GM21723 (cell line): ENCODE results near the gene ITGA3.

Experiments
- ATAC-seq: cut with Tn5 transposase; IDR thresholded peaks from one replicate; pipeline ENCODE4 v1.9.1; 2021; ENCODE audit warnings: mild to moderate bottlenecking, moderate library complexity; ENCODE audit not compliant: unreplicated experiment

ITGA3 gene

DNA sequence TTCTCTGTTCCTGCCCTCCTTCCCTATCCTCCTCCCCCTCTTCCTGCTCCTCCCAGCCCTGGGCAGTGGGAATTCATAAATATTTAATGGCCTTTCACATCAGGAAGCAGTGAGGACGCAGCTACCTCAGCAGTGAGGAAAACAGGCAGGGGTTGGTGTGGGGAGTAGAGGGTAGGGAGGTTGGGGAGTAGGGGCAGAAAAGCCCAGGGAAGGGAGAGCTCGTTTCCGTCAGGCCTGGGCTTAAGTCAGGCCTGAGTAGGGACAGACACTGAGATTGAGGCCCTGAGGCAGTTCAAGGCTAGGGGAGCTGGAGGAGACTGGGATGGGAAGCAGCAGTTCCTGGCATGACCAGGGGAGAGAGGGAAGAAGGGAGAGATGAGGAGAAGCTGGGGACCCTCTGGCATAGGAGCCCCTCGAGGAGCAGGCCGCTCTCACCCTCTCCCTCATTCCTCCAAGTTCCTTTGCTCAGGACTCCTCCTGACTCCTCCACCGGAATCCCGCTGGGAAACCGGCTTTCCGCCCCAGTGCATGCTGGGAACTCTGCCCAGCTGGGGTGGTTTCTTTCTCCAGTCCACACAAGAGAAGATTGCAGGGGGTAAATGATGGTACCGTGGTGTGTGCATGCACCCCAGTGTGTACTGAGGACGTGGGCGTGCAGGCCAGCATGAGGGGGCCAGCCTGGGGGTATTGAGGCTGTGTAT, 67.9 kb downstream of the ITGA3 start:
- no peak for ATAC-seq

DNA sequence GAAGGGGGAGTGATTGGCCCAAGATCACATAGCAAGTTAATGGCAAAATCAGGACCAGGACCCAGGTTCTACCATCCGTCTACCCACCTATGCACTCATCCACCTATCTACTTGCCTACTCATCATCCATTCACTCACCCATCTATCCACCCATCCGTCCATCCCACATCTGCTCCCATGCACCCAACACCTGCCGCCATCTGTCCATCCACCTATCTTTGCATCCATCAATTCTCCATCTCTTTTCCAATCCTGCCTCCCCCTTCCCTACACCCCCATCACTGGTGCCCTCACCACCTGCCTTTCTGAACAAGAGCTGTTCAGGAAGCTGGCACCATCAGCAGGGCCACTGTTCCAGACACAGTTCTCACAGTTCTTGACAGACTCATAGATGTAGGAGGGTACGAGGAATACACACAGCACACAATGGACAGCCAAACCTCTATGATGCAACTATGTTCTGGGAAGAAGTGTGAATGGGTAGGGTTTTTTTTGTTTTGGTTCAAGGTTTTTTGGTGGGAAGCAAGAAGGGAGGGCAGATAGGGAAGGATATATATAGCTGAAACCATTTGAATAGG, 69.6 kb downstream of the ITGA3 start:
- no peak for ATAC-seq

DNA sequence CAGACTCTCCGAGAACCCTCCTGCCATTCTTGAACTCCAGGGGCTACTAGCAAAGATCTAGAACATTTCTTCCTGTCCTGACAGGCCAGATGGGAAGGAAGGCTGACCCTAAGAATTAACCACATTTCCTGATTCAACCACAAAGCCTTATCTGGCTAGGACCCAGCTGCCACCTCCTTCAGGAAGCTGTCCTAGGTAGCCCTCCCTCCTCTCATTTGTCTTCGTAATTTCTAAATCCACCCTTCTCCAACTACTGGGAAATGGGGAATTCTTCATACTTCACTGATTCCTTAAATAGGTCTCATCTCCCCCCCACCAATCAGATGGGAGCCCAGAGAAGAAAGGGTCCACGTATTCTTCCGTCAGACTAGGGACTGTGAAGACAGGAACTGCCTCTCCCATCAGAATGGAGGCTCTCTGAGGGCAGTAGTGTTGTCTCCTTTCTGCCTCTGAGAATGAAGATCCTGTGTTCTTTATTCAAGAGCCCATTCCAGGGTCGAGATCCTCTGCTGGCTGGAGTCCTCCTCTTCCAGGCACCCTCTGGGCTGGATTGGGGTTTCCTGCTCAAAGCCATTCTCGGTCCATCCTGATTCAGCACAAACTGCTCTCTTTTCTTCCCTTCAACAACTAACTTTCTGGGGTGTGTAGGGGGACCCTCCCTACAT, 71.9 kb downstream of the ITGA3 start:
- no peak for ATAC-seq

DNA sequence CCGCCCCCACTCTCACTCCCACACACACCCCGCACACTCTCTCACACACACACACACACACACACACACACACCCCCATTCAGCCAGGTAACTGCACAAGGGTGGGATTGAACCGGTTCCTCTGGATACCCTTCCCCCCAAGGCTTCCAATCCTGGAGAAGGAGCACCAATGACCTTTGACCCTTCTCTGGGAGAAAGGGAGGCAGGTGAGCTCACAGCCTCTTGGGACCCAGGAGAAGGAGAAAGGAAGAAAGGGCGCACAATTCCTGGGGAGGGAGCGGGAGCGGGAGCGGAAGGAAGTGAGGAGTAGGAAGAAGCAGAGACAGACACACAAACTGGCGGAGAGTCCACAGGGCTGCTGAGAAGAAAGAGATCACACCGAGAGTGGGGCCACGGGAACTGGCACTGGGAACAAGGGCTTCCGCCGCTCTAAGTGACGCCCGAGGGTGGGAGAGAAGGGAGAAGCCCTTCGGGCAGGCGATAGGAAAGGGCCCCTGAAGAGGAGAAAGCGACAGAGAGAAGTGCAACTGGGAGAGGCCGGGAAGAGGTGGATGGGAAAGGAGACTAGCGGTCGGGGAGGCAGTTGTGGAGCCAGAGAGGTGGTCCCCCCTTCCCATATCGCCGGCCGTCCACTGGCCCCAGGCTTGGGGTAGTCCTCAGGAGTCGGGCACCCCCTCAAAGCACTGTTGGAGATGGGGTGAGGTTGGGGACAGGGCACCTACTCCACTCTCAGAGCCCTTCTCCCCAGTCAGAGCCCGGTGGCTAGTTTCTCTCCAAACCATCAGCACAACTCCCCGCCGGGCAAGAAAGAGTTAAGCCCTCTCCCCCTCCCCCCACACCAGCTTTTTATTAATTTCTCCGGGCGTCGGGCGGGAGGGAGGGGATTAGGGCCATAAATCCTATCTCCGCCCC, 72.8 kb downstream of the ITGA3 start:
- ATAC-seq = no peak

DNA sequence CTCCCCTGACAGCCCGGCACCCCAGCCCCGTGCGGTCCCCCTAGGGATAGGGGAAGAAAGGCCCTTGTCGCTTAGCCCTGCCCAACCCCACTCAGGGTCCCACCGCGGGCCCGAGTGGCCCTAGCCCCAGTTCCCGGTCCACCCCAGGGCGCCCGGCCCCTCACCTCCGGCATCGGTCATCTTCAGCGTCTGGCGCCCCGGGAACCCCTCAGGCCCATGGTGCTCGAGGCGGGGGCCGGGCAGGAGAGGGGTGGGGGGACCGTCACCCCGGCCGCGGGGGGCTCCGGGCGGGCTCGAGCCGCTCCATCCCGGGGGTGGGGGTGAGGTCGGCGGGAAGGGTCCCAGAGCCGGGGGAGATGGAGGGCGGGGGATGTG, 73.4 kb downstream of the ITGA3 start:
- ATAC-seq = no peak

DNA sequence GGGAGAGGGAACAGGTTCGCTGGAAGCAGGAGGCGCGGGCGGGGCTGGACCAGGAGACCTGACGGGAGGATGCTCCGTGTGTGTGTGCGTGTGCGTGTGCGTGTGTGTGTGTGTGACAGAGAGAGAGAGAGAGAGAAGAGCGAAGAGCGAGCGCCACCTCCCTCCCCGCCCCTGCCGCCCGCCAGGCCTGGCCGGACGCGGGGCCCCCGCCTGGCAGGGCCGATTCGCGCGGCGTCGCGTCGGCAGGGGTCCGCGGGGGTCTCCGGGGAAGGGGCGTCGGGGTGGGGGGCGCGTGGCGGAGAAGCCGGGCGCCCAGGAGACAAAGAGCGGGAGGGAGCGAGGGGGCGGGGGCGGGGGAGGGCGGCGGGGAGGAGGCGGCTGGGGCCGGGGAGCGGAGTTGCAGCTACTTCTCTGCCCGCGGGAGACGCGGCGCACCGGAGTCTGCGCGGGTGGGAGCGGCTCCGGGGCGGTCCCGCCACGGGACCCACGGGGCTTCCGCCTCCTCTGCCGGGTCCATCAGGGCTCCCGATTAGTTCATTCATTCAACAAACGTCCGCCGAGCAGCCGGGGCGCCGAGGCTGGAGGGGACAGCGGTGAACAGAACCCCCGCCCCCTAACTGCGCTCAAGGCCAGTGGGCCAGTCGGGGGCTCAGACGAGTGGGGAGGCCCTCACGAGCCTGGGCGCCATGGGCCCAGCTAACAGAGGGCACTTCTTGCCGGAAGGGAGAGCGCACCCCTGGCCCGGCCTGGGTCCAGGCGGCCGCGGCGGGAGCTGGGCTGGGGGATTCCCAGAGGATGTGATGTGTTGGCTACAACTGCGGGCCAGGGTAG, 74.0 kb downstream of the ITGA3 start, which contains the start of gene SAMD14:
Gene SAMD14, minus strand, starts transcription at position 433 of the 831 bp plus-strand sequence. CDS start 5,201 bp downstream, outside the sequence.
- no peak for ATAC-seq

DNA sequence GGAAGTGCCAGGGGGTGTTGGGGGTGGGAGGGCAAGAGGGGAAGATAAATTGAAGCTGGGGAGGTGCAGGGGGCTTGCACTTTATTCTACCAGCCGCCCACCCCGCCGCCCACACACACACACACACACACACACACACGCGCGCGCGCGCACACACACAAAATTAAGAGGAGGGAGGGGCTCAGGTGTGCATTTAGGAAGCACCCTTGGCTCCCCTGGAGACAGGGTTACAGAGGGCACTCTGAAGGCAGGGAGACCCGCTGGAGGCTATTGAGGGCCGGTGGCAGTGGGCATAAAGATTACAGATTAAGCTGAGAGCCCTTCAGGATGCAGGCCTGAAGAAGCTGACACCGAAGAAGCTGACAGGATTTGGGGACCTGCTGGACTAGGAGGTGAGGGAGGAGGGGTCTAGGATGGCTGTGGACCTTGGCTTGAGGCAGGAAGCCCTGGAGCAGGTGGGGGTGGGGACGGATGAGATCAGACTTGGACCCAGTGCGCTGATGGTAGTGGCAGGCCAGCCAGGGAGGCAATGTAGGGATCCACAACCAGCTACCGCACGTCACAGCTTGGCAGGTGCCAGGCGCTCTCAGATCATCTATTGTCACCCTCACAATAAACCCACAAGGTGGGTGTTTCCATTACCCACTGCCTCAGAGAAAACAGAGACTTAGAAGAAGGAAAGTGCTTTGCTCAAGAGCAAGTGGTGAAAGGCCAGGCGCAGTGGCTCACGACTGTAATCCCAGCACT, 74.8 kb downstream of the ITGA3 start:
- no peak for ATAC-seq

DNA sequence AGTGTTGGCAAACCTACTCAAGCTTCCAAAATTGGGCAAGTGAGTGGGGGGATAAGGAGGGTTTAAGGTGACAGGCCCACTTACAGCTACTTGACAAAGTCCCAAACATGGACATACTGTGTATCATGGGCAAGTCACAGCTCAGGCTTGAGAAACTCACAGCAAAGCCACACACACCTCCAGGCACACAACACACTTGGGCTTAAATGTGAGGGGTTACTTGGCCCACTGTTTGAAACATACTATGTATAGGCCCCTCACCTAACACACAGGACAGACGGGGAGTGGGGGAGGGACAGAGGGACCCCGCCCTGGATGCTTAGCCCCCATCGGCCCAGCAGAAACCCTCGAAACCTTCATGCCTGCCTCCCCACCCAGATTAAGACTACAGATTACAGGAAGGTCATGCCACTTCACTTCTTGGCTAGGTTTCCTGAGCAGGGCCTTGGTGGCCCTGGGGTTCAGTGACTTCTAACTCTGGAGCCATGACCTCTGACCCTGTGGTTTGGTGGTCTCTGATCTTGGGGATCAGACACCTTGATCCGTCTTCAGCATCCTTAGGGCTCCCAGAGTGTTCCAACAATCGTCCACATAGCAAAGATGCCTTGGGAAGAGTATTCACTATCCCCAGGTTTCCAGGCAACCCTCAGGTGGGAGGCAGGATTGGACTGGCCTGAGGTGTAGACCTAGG, 76.3 kb downstream of the ITGA3 start:
- no peak for ATAC-seq

DNA sequence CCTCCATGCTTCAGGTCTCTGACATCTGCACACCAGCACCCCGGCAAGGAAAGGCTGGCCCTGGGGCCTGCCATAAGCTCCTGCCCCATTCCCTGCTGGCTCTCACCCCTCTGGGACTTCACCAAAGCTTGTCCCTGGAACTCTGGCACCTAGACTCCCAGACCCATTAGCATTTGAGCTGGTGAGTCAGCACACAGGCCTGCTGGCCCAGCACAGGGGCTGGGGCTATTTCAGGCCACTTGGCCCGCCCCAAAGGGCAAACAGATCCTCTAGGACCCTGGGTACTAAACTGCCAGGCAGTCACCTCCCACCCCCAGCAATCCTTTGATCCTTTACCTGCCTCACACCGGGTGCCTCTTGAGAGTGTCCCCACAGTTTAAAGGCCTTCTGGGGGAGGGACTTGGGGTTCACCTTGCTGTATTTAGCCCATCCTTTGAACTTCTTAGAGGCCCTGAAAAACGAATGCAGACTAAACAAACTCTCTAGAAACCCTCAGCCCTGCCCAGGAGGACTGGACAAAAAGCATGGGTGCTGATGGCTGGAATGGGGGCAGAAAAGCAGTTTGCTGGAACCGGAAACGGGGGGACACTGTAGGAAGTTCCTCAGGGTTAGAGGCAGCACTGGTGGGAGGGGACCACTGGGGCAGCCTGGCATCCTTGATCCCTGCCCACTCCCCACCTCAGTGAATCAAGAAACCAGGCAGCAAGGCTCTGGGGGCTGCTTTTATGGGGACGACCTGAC, 77.3 kb downstream of the ITGA3 start:
- ATAC-seq = no peak

DNA sequence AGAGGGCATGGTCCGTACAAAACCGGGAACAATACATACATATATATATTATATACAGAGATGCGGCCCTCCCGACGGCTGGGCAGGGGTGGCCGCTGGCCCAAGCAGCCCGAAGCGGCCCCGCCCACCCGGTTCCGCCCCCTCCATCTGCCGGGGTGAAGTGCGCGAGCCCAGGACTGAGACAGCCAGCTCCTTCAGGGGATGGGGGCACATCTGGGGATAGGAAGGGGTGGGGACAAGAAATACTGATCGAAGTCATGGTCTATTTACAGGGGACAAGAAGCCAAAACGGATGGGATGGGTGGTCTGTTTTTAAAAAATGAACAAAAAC, 77.8 kb downstream of the ITGA3 start:
- no peak for ATAC-seq

DNA sequence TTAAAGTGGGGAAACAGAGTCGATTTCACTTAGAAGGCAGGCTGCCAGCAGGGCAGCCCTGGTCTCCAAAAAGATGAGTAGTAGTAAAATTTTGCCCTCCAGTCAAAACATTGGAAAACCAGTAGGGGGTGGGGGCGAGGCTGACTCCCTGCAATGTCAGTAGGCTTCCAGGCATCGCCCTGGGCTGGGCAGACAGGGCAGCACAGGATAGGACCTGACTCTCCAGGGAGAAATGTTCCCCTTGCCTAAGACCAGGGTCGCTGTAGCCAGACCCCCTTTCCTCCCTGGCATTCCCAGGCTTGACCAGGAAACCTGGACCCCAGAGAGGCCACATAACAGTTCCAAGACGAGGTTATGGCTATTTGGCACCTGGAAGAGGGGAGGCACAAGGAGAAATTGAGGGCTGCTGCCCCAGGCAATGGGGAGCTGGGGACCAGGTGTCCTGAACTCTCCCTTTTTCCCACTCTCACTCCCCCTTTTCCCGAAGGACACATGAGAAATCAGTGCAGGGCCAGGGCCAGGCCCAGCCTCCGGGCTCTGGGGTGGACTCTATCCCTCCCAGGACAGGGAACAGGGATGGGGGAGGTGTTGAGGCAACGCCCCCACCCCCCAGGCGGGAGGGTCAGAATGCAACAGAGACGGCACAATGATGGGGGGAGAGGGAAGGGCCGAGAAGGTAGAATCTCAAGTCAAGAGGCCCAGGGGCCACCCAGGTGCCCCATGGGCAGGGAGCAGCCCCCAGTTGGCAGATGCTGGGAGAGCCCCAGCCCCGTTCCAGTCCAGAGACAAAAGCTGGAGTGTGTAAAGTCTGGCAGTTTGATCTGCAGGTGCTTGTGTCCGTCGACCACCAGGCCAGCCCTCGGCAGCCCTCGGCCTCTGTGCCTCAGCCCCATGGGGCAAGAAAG, 78.5 kb downstream of the ITGA3 start:
- ATAC-seq = no peak

DNA sequence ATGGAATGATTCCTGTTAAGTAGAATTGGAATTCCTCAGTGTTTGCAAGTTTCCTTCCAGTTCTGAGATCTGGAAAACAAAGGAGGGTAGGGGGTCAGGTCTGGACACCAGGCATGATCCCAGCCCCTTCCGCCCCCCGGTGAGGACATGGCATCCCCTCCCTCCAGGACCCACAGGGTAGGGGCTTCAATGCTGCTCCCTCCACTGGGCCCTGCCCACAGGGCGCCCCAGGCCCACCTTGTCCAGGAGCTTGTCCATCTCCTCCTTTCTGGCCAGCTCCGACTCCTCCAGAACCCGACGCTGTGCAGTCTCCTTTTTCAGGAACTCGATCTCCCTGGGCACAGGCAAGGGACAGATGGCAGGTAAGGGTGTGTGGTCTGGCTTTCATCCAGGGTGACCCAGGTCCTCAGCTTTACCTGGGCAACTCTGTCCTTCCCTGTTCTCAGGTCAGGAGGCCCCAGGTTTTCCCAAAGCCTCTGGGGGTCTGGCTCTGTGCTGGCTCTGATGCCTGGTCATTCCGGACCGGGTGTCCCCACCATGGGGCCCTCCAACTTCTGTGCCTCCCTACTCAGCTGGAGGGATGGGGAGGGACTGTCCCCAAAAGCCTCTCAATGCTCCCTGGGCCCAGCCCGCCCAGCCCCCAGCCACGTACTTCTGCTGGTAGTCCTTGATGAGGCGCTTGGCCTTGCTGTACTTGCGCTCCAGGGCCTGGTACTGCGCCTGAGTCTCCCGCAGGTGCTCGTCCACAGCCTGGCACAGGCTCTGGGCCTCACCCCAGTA, 79.6 kb downstream of the ITGA3 start:
- no peak for ATAC-seq

DNA sequence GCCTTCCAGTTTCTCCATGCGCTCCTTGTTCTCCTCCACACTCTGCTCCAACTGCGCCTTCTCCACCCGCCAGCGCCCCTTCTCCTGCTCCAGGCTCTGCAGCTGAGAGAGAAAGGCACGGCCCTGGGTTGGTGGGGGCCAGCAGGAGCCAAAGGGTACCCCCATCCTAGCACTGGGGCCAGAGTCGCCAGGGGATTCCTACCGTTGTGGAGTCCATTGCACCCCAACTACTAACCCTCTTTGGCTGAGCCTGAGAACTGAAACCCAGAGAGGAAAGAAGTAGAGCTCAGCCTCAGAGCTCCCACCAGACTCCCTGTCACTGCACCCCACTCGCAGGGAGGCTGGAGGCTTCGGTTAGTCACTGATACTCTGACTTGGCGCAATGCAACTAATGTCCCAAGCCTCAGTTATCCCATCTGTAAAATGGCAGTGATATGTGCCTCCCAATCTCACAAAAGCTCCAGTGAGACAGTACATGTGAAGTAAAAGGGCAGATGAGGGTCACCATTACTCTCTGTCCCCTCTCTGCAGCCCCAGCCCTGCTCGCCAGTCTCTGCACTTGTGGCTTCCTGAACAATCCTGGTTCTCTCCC, 80.3 kb downstream of the ITGA3 start:
- no peak for ATAC-seq

DNA sequence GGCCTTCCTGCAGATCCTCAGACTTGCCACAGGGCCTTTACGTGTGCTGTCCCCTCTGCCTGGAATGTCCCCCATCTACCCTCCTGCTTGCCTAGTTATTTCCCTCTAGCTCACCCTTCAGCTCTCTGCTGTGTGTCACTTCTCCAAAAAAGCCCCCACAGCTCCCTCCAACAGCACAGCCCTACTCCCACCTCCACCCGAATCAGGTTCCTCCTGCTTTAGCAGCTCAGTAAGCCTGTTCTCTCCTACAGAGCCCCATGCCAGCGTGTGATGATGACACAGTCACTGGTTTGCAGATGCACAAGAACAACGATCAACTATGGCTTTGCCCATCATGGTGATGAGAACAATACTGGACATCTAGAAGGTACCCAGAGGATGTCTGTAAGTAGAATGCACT, 81.1 kb downstream of the ITGA3 start:
- ATAC-seq = no peak

DNA sequence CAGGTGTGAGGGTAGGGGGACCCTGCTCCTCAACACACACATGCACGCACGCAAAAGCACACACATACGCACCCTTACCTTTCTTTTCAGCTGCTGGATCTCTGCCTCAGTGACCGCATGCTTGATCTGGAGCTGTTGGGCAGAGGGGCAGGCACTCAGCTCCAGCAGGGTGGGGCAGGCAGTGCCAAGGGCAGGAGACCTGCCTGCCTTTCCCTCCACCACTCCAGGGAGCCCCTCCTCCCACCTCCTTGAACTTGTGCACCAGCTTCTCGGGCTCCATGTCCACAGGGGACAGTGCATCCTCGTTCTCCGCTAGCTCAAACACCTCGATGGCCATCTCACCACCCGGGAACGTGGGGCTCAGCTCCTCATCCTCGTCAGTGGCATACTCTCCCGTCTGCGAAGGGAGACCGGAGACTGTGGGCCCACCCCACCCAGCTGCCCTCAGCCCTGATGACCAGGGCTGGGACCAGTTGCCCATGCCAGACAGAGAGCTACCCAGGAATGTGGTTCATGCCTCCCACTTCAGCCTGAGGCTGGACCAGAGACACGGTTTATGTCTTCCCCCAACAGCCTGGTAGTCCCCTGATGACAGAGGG, 83.4 kb downstream of the ITGA3 start:
- no peak for ATAC-seq
